GM12891 (cell line): ENCODE data around the gene NAV2.

ENCODE experiments used
- PAX5 ChIP-seq: IDR thresholded peaks from 2 replicates; pipeline ENCODE4 v1.6.1; 2011; ENCODE audit warnings: low read length, moderate library complexity, mild to moderate bottlenecking; ENCODE audit not compliant: insufficient read depth, severe bottlenecking
- POLR2A ChIP-seq: IDR thresholded peaks from 2 replicates; pipeline ENCODE4 v1.6.1; 2011; ENCODE audit warnings: low read depth, low read length, control low read depth
- POLR2AphosphoS5 ChIP-seq: IDR thresholded peaks from 2 replicates; pipeline ENCODE4 v1.6.1; 2011; ENCODE audit warnings: low read depth, low read length, control low read depth
- POU2F2 ChIP-seq: IDR thresholded peaks from 2 replicates; pipeline ENCODE4 v1.6.1; 2011; ENCODE audit warnings: low read depth, mild to moderate bottlenecking, control low read depth, low read length, moderate library complexity
- SPI1 ChIP-seq: IDR thresholded peaks from 2 replicates; pipeline ENCODE4 v1.6.1; 2011; ENCODE audit warnings: low read depth, low read length, control low read depth
- TAF1 ChIP-seq: IDR thresholded peaks from 2 replicates; pipeline ENCODE4 v1.6.1; 2011; ENCODE audit warnings: low read depth, low read length, control low read depth

DNA sequence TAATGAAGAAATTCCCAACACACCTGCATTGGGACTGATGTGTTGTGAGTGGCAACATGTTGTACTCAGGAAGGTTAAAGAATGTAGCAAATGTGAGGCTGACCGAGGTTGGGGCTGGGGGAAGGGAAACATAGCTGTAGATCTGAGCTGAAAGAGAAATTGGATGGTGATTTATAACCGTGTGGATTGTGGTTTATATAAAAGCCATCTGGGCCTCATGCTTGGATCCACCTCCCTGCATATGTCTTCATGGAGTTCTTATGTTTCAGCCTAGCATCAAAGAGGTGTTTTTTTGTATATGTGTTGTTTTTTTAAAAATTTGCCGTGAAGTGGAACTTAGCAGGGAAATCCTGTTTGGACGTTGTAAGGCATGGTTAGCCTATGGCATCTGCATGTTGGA lies 141.3 kb downstream of the NAV2 start:
- TF ChIP-seq POLR2A: no peak
- TF ChIP-seq POLR2AphosphoS5: no peak
- TF ChIP-seq TAF1: no peak
- TF ChIP-seq POU2F2: no peak
- no peak for TF ChIP-seq SPI1
- no peak for TF ChIP-seq PAX5
